GM12878 (cell line): Measurements from ENCODE around the gene TAF6. TPM values are rescaled to one million over a fixed set of nuclear protein-coding genes. Genes with fewer than 3 reads are reported as not detected.

Experiments used
- ATAC-seq: fragments of 200-7000 bp; cut with Tn5 transposase; 3 replicates; pipeline ENCODE4 v1.9.1; 2020; ENCODE audit warnings: mild to moderate bottlenecking, moderate library complexity
- BruUV-seq: library from RNA; stranded (reverse); fragments of 400-500 nt; replicated peaks from 2 replicates; lab custom pipeline; 2021; lab: Mats Ljungman, UMichigan
- CTCF ChIA-PET: fragments of 300-600 bp; sonication (Branson Sonifier 250); formaldehyde crosslinking; extraction: SDS; loops from one replicate; lab custom pipeline; 2021; ENCODE audit warnings: inconsistent platforms; lab: Yijun Ruan, JAX
- POLR2A ChIA-PET: fragments of 350-600 bp; formaldehyde crosslinking; extraction: SDS; loops from one replicate; lab custom pipeline; 2021; ENCODE audit warnings: inconsistent platforms; lab: Charles Lee
- RAD21 ChIA-PET: fragments of 300-600 bp; sonication (Branson Sonifier 250); formaldehyde crosslinking; loops from one replicate; lab custom pipeline; 2023; ENCODE audit warnings: antibody characterized with exemption; ENCODE audit not compliant: unreplicated experiment; lab: Charles Lee
- SMC1A ChIA-PET: fragments of 300-600 bp; sonication (Branson Sonifier 250); formaldehyde crosslinking; loops from one replicate; lab custom pipeline; 2023; ENCODE audit not compliant: unreplicated experiment, uncharacterized antibody; lab: Charles Lee
- DNase-seq: peaks from one replicate; pipeline ENCODE4 v3.0.0-alpha.2; 2011; ENCODE audit warnings: low read depth, low spot score
- FAIRE-seq: peaks from 3 replicates; lab custom pipeline; 2011; peaks lifted over from hg19 to GRCh38; lab: Jason Lieb, UNC
- H2AFZ ChIP-seq: 2 replicates; pipeline ENCODE4 v1.6.0; 2011; ENCODE audit warnings: low read depth, low read length, control low read depth; ENCODE audit not compliant: control insufficient read depth
- H3K27ac ChIP-seq: 2 replicates; pipeline ENCODE4 v1.5.1; 2011; ENCODE audit warnings: control low read depth; ENCODE audit not compliant: control insufficient read depth, insufficient read depth
- H3K27me3 ChIP-seq, 2 experiments: replicated peaks in 1 of 2; 2 replicates each; pipeline versions ENCODE4 v1.6.0 to v1.6.1; 2011; ENCODE audit warnings: low read length in 1 of 2; ENCODE audit not compliant: control insufficient read depth in 2 of 2, insufficient read depth in 2 of 2
- H3K36me3 ChIP-seq, 2 experiments: 2 replicates each; pipeline ENCODE4 v1.5.1; 2011; ENCODE audit warnings: low read length in 1 of 2; ENCODE audit not compliant: control insufficient read depth in 2 of 2, insufficient read depth in 2 of 2
- H3K4me1 ChIP-seq: 2 replicates; pipeline ENCODE4 v1.6.1; 2011; ENCODE audit warnings: mild to moderate bottlenecking, low read length, moderate library complexity, mixed read lengths; ENCODE audit not compliant: control insufficient read depth, insufficient read depth
- H3K4me2 ChIP-seq: 2 replicates; pipeline ENCODE4 v1.6.0; 2011; ENCODE audit warnings: control low read depth; ENCODE audit not compliant: control insufficient read depth, insufficient read depth
- H3K4me3 ChIP-seq: fragments of 200-600 bp; sonication (generic); 2 replicates; pipeline ENCODE4 v1.5.1; 2016
- H3K79me2 ChIP-seq: 2 replicates; pipeline ENCODE4 v1.6.0; 2011; ENCODE audit warnings: low read length; ENCODE audit not compliant: control insufficient read depth, insufficient read depth
- H3K9ac ChIP-seq: 2 replicates; pipeline ENCODE4 v1.8.0; 2011; ENCODE audit warnings: low read length, control low read depth, mixed read lengths; ENCODE audit not compliant: control insufficient read depth, insufficient read depth
- H3K9me3 ChIP-seq: replicated peaks from 3 replicates; pipeline ENCODE4 v1.5.1; 2011; ENCODE audit warnings: mild to moderate bottlenecking, low read length; ENCODE audit not compliant: control insufficient read depth, insufficient read depth
- H4K20me1 ChIP-seq: 2 replicates; pipeline ENCODE4 v1.6.0; 2011; ENCODE audit not compliant: control insufficient read depth, insufficient read depth
- CREB1 ChIP-seq: IDR thresholded peaks from 2 replicates; pipeline ENCODE4 v1.6.1; 2012; ENCODE audit warnings: low read depth, mild to moderate bottlenecking, inconsistent platforms
- CREM ChIP-seq: IDR thresholded peaks from 2 replicates; pipeline ENCODE4 v1.6.1; 2014; ENCODE audit warnings: antibody characterized with exemption, low read depth
- E2F8 ChIP-seq: fragments of 450-650 bp; IDR thresholded peaks from 2 replicates; pipeline ENCODE4 v1.6.1; 2018; ENCODE audit warnings: mild to moderate bottlenecking, low read depth, moderate library complexity; ENCODE audit not compliant: partially characterized antibody
- NRF1 ChIP-seq: conservative IDR thresholded peaks from 2 replicates; pipeline ENCODE4 v1.6.1; 2011; ENCODE audit warnings: mild to moderate bottlenecking, low read depth, low read length, improper control_type of control experiment
- RAD51 ChIP-seq: fragments of 450-650 bp; IDR thresholded peaks from 2 replicates; pipeline ENCODE4 v1.6.1; 2016; ENCODE audit warnings: moderate library complexity, mild to moderate bottlenecking, inconsistent platforms
- SPI1 ChIP-seq: IDR thresholded peaks from 2 replicates; pipeline ENCODE4 v1.6.1; 2011; ENCODE audit warnings: low read depth, mild to moderate bottlenecking, low read length, moderate library complexity, borderline replicate concordance; ENCODE audit not compliant: insufficient read depth
- USF2 ChIP-seq: IDR thresholded peaks from 2 replicates; pipeline ENCODE4 v1.6.1; 2011; ENCODE audit warnings: low read depth, low read length, improper control_type of control experiment, borderline replicate concordance
- WGBS: methylation state at CpG from one replicate; pipeline ENCODE4 v1.1.6; 2016; ENCODE audit warnings: low lambda C conversion rate; ENCODE audit not compliant: insufficient replicate concordance, insufficient coverage; ENCODE audit errors: missing lambda C conversion rate; 5-methylcytosine and 5-hydroxymethylcytosine counted together
- in situ Hi-C: fragments of 300-500 bp; cut with MboI; formaldehyde crosslinking; loops from 9 replicates; pipeline ENCODE4 v1.14.3; 2018; ENCODE audit warnings: mixed read lengths
- intact Hi-C: fragments of 100-400 bp; cut with micrococcal nuclease; formaldehyde crosslinking; loops from one replicate; pipeline ENCODE4 v1.14.2; 2022; ENCODE audit not compliant: unreplicated experiment
- polyA plus RNA-seq, 11 experiments: library from polyadenylated mRNA; depleted of rRNA in 4 of 11; unstranded in 6 of 11; stranded (reverse) in 5 of 11; fragments of >200 nt; fragmentation: Nextera tagmentation in 4 of 11; fragmentation: Illumina TruSeq in 1 of 11; extraction: Ambion mirVana in 4 of 11; extraction: Trizol in 1 of 11; gene quantifications; 1 replicate in 1 of 11; 2 replicates in 10 of 11; pipeline versions ENCODE4 v1.2.1 to v1.2.3, GENCODE V29; 2011 to 2016; ENCODE audit warnings: inconsistent platforms in 2 of 11, missing spikeins in 2 of 11, low read depth in 1 of 11
- total RNA-seq, 4 experiments: library from RNA; depleted of rRNA in 3 of 4; stranded (reverse); fragments of >200 nt in 3 of 4; fragmentation: Illumina TruSeq in 1 of 4; extraction: Trizol in 1 of 4; gene quantifications; 2 replicates each; pipeline versions ENCODE4 v1.2.1 to v1.2.3, GENCODE V29; 2013 to 2021
- TF ChIP-seq, protein P1 (sequence below): IDR thresholded peaks from 2 replicates; pipeline ENCODE4 v1.6.1; 2011; ENCODE audit warnings: borderline replicate concordance, low read depth, mild to moderate bottlenecking, moderate library complexity, low read length; ENCODE audit not compliant: insufficient read depth, poor library complexity, severe bottlenecking

The TAF6 gene
- total and polyA plus RNA-seq, 10 of the 15 experiments (the other 5 are each of a cell fraction or from before 2014, with no cell fraction given) = 0.27 to 42.6 (median 17.0) TPM

GRCh38 chr7:100152404-100152803 lies 33.2 kb upstream of the TAF6 start:
- Histone ChIP-seq H3K79me2 (peaks cover 24% of the 10 kb centered on the region), H3K27me3 (no peaks in the 10 kb centered on the region), H4K20me1 (no peaks in the 10 kb centered on the region), H2AFZ (no peak overlapping the region), H3K4me3 (no peak overlapping the region), H3K27ac (no peak overlapping the region), H3K4me1 (peaks cover 15% of the 10 kb centered on the region), H3K4me2 (no peak overlapping the region), H3K9me3 (no peaks in the 10 kb centered on the region), H3K9ac (no peak overlapping the region), H3K36me3 (peaks cover 0 to 15% of the 10 kb centered on the region in 2 experiments)
- ATAC-seq = no peak
- BruUV-seq = no TSS peak
- ChIA-PET CTCF (interaction anchor here (0.5 kb wide), 1 partner anchor 38 kb away, joined by 3 read pairs; no protein-coding TSS in a partner anchor), RAD21 (interaction anchor here (1.8 kb wide), 1 partner anchor 25 kb away, joined by 4 read pairs; the partner anchor contains the start of genes GPC2 and STAG3), POLR2A (interaction anchor here (0.6 to 1.4 kb wide), 4 partner anchors 12 to 245 kb away, joined by 3 read pairs; no protein-coding TSS in a partner anchor), SMC1A (no interaction called here)
- FAIRE-seq = no peak
- TF ChIP-seq RAD51 (no peak), SPI1 (peak; percentile 83)
- in situ Hi-C loops (no loop called here), intact Hi-C loops (no loop called here)
- no peak for DNase-seq

DNA sequence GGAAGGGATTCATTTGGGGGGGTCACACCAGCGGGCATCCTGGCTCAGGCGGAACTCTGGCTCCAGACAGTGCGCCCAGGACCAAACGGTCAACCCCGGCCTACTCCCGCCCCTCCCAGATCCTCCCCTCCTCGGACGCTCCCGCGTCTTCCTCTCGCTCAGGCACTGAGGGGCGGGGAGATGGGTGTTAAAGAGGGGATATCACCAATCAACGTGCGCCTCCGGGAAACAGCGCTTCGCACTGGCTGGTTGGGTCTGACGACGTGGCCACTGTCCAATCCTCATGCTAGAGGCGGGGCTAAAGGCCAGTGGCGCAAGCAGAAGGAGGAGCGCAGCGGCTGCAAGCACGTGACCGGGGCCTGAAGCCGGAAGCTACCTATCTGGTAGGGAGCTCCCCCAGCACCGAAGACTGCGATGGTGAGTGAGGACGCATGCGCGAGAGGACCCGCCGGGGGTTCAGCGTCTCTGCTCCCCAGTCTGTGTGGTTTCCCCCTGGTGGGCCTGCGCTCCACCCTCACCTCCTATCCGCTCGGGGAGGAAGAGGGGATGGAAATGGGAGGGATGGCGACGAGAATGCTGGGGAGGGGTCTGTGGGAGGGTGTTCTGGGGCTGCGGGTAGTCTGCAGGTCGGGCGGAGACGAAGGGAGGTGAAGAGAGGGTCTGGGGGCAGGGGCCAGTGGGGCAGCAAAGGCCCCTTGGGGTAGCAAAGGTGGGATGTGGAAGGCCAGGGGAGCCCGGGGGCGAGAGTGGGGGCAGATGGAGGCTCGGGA lies 29.6 kb upstream of the TAF6 start, which contains the start of gene LAMTOR4:
Gene LAMTOR4, plus strand, starts transcription at position 360 of the 770 bp plus-strand sequence. Its CDS starts 55 bp downstream, at position 415.
- ATAC-seq = peak; percentile 99
- POLR2A ChIA-PET = interaction anchor here (0.6 to 2.6 kb wide), 20 partner anchors 9 to 682 kb away, joined by 3 to 28 read pairs (median 4); partner anchors contain the start of genes AP4M1, GAL3ST4, GPC2 and MCM7
- TF ChIP-seq NRF1 (peak; percentile 73), USF2 (peak; percentile 83), CREM (no peak), E2F8 (no peak), CREB1 (peak; percentile 82)
- TF ChIP-seq, protein P1, sequence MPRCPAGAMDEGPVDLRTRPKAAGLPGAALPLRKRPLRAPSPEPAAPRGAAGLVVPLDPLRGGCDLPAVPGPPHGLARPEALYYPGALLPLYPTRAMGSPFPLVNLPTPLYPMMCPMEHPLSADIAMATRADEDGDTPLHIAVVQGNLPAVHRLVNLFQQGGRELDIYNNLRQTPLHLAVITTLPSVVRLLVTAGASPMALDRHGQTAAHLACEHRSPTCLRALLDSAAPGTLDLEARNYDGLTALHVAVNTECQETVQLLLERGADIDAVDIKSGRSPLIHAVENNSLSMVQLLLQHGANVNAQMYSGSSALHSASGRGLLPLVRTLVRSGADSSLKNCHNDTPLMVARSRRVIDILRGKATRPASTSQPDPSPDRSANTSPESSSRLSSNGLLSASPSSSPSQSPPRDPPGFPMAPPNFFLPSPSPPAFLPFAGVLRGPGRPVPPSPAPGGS = no peak

More for the DNA sequence above, 29.6 kb upstream of the TAF6 start, which contains the start of gene LAMTOR4:
- H3K27ac ChIP-seq = peak within 1 kb of the TSS; percentile 86
- peak within 1 kb of the TSS; percentile 92 for H3K9ac ChIP-seq
- no peaks in the 10 kb centered on the region for H4K20me1 ChIP-seq
- no peaks in the 10 kb centered on the region for H3K27me3 ChIP-seq
- FAIRE-seq (peak; percentile 99), DNase-seq (peak; percentile 100)
- H3K4me2 ChIP-seq = peak within 1 kb of the TSS; percentile 88
- no peaks in the 10 kb centered on the region for H3K9me3 ChIP-seq
- peak within 1 kb of the TSS; percentile 81 for H2AFZ ChIP-seq
- peaks cover 5% of the 10 kb centered on the region; the same call in 1 of the 2 replicates for H3K4me1 ChIP-seq
- no TSS peak for BruUV-seq
- RAD21 ChIA-PET = interaction anchor here (0.6 to 2.4 kb wide), 21 partner anchors 9 to 280 kb away, joined by 3 to 17 read pairs (median 4); partner anchors contain the start of genes GAL3ST4, GPC2, PVRIG and ZCWPW1
- CTCF ChIA-PET = interaction anchor here (0.6 to 5.7 kb wide), 14 partner anchors 8 to 544 kb away, joined by 3 to 43 read pairs (median 4); no protein-coding TSS in a partner anchor
- SMC1A ChIA-PET = interaction anchor here (0.8 to 2.3 kb wide), 17 partner anchors 12 to 259 kb away, joined by 3 to 12 read pairs (median 3); partner anchors contain the start of genes GPC2 and STAG3
- in situ Hi-C loops = no loop called here
- intact Hi-C loops = loop anchor here (1.0 to 5.0 kb wide), 3 partner anchors 48 to 69 kb away; partner anchors contain the start of genes AP4M1, MCM7 and PVRIG
- H3K36me3 ChIP-seq = peaks cover 0 to under 1% of the 10 kb centered on the region in 2 experiments
- peak within 1 kb of the TSS; percentile 99 for H3K4me3 ChIP-seq
- 2% methylated on average over 43 of the region's 46 CpGs for WGBS
- peaks cover 22% of the 10 kb centered on the region for H3K79me2 ChIP-seq
